Mesendoderm (in vitro differentiated cells): ENCODE data around the gene ASF1A.
A peak's percentile ranks its signal among the peaks of the same experiment; 100 is the strongest.

ENCODE experiments used
- DNase-seq: peaks from one replicate; pipeline ENCODE4 v3.0.0; 2013
- H2AK5ac ChIP-seq: 2 replicates; pipeline ENCODE4 v1.6.1; 2013; ENCODE audit warnings: low read length, inconsistent platforms
- H2BK120ac ChIP-seq: 2 replicates; pipeline ENCODE4 v1.6.1; 2013; ENCODE audit warnings: low read depth, mild to moderate bottlenecking, low read length, moderate library complexity, mixed read lengths
- H2BK15ac ChIP-seq: replicated peaks from 2 replicates; pipeline ENCODE4 v1.6.1; 2013; ENCODE audit warnings: low read depth, mild to moderate bottlenecking, moderate library complexity
- H2BK5ac ChIP-seq: 2 replicates; pipeline ENCODE4 v1.6.1; 2013; ENCODE audit warnings: low read length, inconsistent platforms
- H3K18ac ChIP-seq: 2 replicates; pipeline ENCODE4 v1.6.1; 2013; ENCODE audit warnings: mild to moderate bottlenecking, low read length, mixed read lengths
- H3K23ac ChIP-seq: one replicate; pipeline ENCODE4 v1.6.1; 2013; ENCODE audit warnings: low read length
- H3K27ac ChIP-seq: 2 replicates; pipeline ENCODE4 v1.5.1; 2013; ENCODE audit warnings: low read depth, mild to moderate bottlenecking, inconsistent platforms, low read length, moderate library complexity
- H3K27me3 ChIP-seq: 2 replicates; pipeline ENCODE4 v1.6.1; 2013; ENCODE audit warnings: low read length, control low read depth, mild to moderate bottlenecking, inconsistent platforms; ENCODE audit not compliant: insufficient read depth, poor library complexity
- H3K36me3 ChIP-seq: 2 replicates; pipeline ENCODE4 v1.6.1; 2013; ENCODE audit warnings: low read length, inconsistent platforms; ENCODE audit not compliant: control insufficient read depth, insufficient read depth
- H3K4ac ChIP-seq: one replicate; pipeline ENCODE4 v1.6.1; 2013; ENCODE audit warnings: low read depth, mild to moderate bottlenecking, low read length, moderate library complexity
- H3K4me1 ChIP-seq: 2 replicates; pipeline ENCODE4 v1.6.1; 2013; ENCODE audit warnings: low read depth, low read length, inconsistent platforms; ENCODE audit not compliant: control insufficient read depth
- H3K4me2 ChIP-seq: 2 replicates; pipeline ENCODE4 v1.6.1; 2013; ENCODE audit warnings: low read length
- H3K4me3 ChIP-seq: 2 replicates; pipeline ENCODE4 v1.5.1; 2013; ENCODE audit warnings: mild to moderate bottlenecking, low read length
- H3K56ac ChIP-seq: one replicate; pipeline ENCODE4 v1.6.1; 2013; ENCODE audit warnings: low read length
- H3K79me1 ChIP-seq: 2 replicates; pipeline ENCODE4 v1.6.1; 2013; ENCODE audit warnings: low read length, inconsistent platforms
- H3K79me2 ChIP-seq: 2 replicates; pipeline ENCODE4 v1.6.1; 2013; ENCODE audit warnings: mild to moderate bottlenecking, low read length; ENCODE audit not compliant: control insufficient read depth, insufficient read depth
- H3K9ac ChIP-seq: 2 replicates; pipeline ENCODE4 v1.6.1; 2013; ENCODE audit warnings: low read length, inconsistent platforms
- H4K5ac ChIP-seq: one replicate; pipeline ENCODE4 v1.6.1; 2013; ENCODE audit warnings: low read length
- H4K8ac ChIP-seq: one replicate; pipeline ENCODE4 v1.6.1; 2013; ENCODE audit warnings: low read depth, mild to moderate bottlenecking, control low read depth, low read length, moderate library complexity
- WGBS: extraction: QIAGEN DNeasy Blood & Tissue Kit; methylation state at CpG from one replicate; pipeline ENCODE4 v1.1.7; 2013; ENCODE audit warnings: low lambda C conversion rate, missing lambda C conversion rate; ENCODE audit not compliant: insufficient coverage; ENCODE audit errors: extremely low coverage; 5-methylcytosine and 5-hydroxymethylcytosine counted together

The ASF1A gene

GRCh38 chr6:118918329-118918725 is 24.4 kb downstream of the ASF1A start:
- no peaks in the 10 kb centered on the region for H3K27me3 ChIP-seq
- no peak overlapping the region for H2BK15ac ChIP-seq
- H2BK120ac ChIP-seq = no peak overlapping the region
- H3K56ac ChIP-seq = no peak overlapping the region
- no peak for DNase-seq
- no peak overlapping the region for H4K5ac ChIP-seq
- no peak overlapping the region for H2BK5ac ChIP-seq
- no peak overlapping the region for H3K4me2 ChIP-seq
- H3K79me1 ChIP-seq = no peaks in the 10 kb centered on the region
- no peak overlapping the region for H4K8ac ChIP-seq
- H3K9ac ChIP-seq = no peak overlapping the region
- H3K4ac ChIP-seq = no peak overlapping the region
- H3K4me3 ChIP-seq = no peak overlapping the region
- H3K79me2 ChIP-seq = no peaks in the 10 kb centered on the region
- H3K18ac ChIP-seq = no peak overlapping the region
- no peak overlapping the region for H3K27ac ChIP-seq
- no peak overlapping the region for H3K23ac ChIP-seq
- WGBS = no CpG with 5 or more reads among the region's 2 CpGs
- peaks cover 6% of the 10 kb centered on the region for H3K36me3 ChIP-seq
- H3K4me1 ChIP-seq = no peaks in the 10 kb centered on the region
- no peak overlapping the region for H2AK5ac ChIP-seq

- no peak overlapping the region for H3K18ac ChIP-seq
- no peak overlapping the region for H3K56ac ChIP-seq
- no peak overlapping the region for H2BK15ac ChIP-seq
- peaks cover 6% of the 10 kb centered on the region for H3K36me3 ChIP-seq
- H2AK5ac ChIP-seq = no peak overlapping the region
- no peaks in the 10 kb centered on the region for H3K79me2 ChIP-seq
- H3K4me2 ChIP-seq = no peak overlapping the region
- no peak for DNase-seq
- no peak overlapping the region for H4K8ac ChIP-seq
- H3K27ac ChIP-seq = no peak overlapping the region
- H2BK5ac ChIP-seq = no peak overlapping the region
- H4K5ac ChIP-seq = no peak overlapping the region
- H3K27me3 ChIP-seq = no peaks in the 10 kb centered on the region
- WGBS = no CpG with 5 or more reads among the region's 1 CpG
- H3K9ac ChIP-seq = no peak overlapping the region
- no peak overlapping the region for H3K4me3 ChIP-seq
- H3K4ac ChIP-seq = no peak overlapping the region
- H3K79me1 ChIP-seq = no peaks in the 10 kb centered on the region
- H3K4me1 ChIP-seq = no peaks in the 10 kb centered on the region
- no peak overlapping the region for H2BK120ac ChIP-seq
- no peak overlapping the region for H3K23ac ChIP-seq
Observed at GRCh38 chr6:118921084-118921483, 27.1 kb downstream of the ASF1A start.

DNA sequence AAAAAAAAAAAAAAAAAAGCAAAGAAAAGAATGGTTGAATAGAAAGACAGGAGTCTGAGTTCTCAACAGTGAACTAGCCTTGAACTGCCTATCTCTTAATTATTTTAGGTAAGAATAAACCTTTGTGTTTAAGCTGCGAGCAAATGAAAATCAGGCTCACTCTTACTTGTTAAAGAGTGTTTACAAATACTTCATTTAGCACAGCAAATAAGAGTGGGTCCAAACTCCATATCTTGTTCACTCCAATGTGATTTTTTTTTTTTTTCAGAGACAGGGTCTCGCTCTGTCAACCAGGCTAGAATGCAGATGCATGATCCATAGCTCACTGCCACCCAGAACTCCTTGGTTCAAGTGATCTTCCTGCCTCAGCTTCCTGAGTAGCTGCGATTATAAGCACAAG is 29.1 kb downstream of the ASF1A start:
- WGBS = no CpG with 5 or more reads among the region's 3 CpGs
- Histone ChIP-seq H3K9ac (no peak overlapping the region), H2AK5ac (no peak overlapping the region), H3K4ac (no peak overlapping the region), H3K18ac (no peak overlapping the region), H3K27ac (no peak overlapping the region), H3K23ac (no peak overlapping the region), H3K27me3 (no peaks in the 10 kb centered on the region), H3K79me1 (no peaks in the 10 kb centered on the region), H3K4me3 (no peak overlapping the region), H3K4me1 (no peaks in the 10 kb centered on the region), H3K56ac (no peak overlapping the region), H3K36me3 (peaks cover 7% of the 10 kb centered on the region), H3K4me2 (no peak overlapping the region), H3K79me2 (no peaks in the 10 kb centered on the region), H2BK120ac (no peak overlapping the region), H4K8ac (no peak overlapping the region), H4K5ac (no peak overlapping the region), H2BK15ac (no peak overlapping the region), H2BK5ac (no peak overlapping the region)
- DNase-seq = no peak

GRCh38 chr6:118930680-118931079 is 36.7 kb downstream of the ASF1A start:
- no peak overlapping the region for H3K4me3 ChIP-seq
- H3K23ac ChIP-seq = no peak overlapping the region
- H2BK15ac ChIP-seq = no peak overlapping the region
- H3K79me1 ChIP-seq = no peaks in the 10 kb centered on the region
- H3K4ac ChIP-seq = no peak overlapping the region
- H3K56ac ChIP-seq = no peak overlapping the region
- H3K4me1 ChIP-seq = no peaks in the 10 kb centered on the region
- H2BK120ac ChIP-seq = no peak overlapping the region
- WGBS = no CpG with 5 or more reads among the region's 3 CpGs
- H3K18ac ChIP-seq = no peak overlapping the region
- peaks cover 2% of the 10 kb centered on the region for H3K36me3 ChIP-seq
- H4K5ac ChIP-seq = no peak overlapping the region
- no peak overlapping the region for H3K27ac ChIP-seq
- H2AK5ac ChIP-seq = no peak overlapping the region
- no peak overlapping the region for H2BK5ac ChIP-seq
- H3K27me3 ChIP-seq = no peaks in the 10 kb centered on the region
- H3K4me2 ChIP-seq = no peak overlapping the region
- H4K8ac ChIP-seq = no peak overlapping the region
- peaks cover 2% of the 10 kb centered on the region for H3K79me2 ChIP-seq
- DNase-seq = peak; percentile 7
- H3K9ac ChIP-seq = no peak overlapping the region

DNA sequence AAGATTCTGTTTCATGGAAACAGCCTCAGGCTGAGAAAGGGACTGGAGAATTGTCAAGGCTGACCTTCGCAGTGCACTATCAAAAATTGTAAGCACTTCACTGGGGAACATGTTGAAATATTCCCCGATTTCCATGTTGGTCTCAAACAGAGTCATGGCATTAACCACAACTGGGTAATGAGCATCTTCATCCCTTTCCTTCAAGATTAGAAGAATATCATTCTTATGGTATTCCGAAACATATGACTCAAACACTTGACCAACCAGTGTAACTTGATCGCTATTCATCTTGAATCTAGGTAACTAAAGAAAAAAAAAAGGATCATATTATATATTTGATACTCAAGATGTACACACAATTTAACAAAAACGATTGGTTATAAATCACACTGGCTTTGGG is 37.5 kb downstream of the ASF1A start:
- no peak overlapping the region for H3K4me2 ChIP-seq
- H2BK5ac ChIP-seq = no peak overlapping the region

DNA sequence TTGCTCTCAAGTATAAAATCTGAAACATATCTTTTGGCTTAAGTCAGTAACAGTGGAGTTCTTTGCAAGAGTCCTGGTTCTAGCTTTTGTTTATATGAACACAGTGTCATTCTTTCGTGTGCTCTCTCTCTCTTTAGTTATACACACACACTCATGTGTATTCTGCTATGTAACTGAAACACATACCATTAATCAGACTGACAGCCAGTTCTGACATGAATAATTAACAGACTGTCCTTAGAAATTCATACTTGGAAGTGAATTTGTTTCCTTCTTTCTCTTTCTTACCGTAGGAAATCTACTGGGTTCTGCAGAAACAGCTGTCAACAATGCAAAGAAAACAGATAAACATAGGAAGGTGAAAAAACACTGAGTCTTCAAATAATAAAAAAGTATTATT is 38.5 kb downstream of the ASF1A start:
- no CpG with 5 or more reads among the region's 2 CpGs for WGBS
- H3K56ac ChIP-seq = no peak overlapping the region
- H4K5ac ChIP-seq = no peak overlapping the region
- H3K79me2 ChIP-seq = peaks cover 5% of the 10 kb centered on the region
- H3K23ac ChIP-seq = no peak overlapping the region
- no peak overlapping the region for H3K4ac ChIP-seq
- no peak overlapping the region for H2BK5ac ChIP-seq
- no peaks in the 10 kb centered on the region for H3K4me1 ChIP-seq
- H2AK5ac ChIP-seq = no peak overlapping the region
- no peaks in the 10 kb centered on the region for H3K27me3 ChIP-seq
- no peak overlapping the region for H2BK15ac ChIP-seq
- H3K4me2 ChIP-seq = no peak overlapping the region
- H4K8ac ChIP-seq = no peak overlapping the region
- no peak overlapping the region for H2BK120ac ChIP-seq
- H3K27ac ChIP-seq = no peak overlapping the region
- peaks cover 2% of the 10 kb centered on the region for H3K36me3 ChIP-seq
- no peaks in the 10 kb centered on the region for H3K79me1 ChIP-seq
- no peak overlapping the region for H3K4me3 ChIP-seq
- no peak overlapping the region for H3K9ac ChIP-seq
- no peak overlapping the region for H3K18ac ChIP-seq
- DNase-seq = no peak

More for the DNA sequence above, 37.5 kb downstream of the ASF1A start:
- H4K8ac ChIP-seq = no peak overlapping the region
- no peaks in the 10 kb centered on the region for H3K4me1 ChIP-seq
- H3K4me3 ChIP-seq = no peak overlapping the region
- DNase-seq = no peak
- H3K18ac ChIP-seq = no peak overlapping the region
- H2AK5ac ChIP-seq = no peak overlapping the region
- H3K56ac ChIP-seq = no peak overlapping the region
- no peaks in the 10 kb centered on the region for H3K79me1 ChIP-seq
- H3K23ac ChIP-seq = no peak overlapping the region
- no peak overlapping the region for H3K27ac ChIP-seq
- peaks cover 2% of the 10 kb centered on the region for H3K36me3 ChIP-seq
- H2BK15ac ChIP-seq = no peak overlapping the region
- peaks cover 2% of the 10 kb centered on the region for H3K79me2 ChIP-seq
- no peaks in the 10 kb centered on the region for H3K27me3 ChIP-seq
- H3K9ac ChIP-seq = no peak overlapping the region
- WGBS = no CpG with 5 or more reads among the region's 5 CpGs
- H2BK120ac ChIP-seq = no peak overlapping the region
- no peak overlapping the region for H4K5ac ChIP-seq
- no peak overlapping the region for H3K4ac ChIP-seq
